ENCODE results near the gene FBLN2.

DNA sequence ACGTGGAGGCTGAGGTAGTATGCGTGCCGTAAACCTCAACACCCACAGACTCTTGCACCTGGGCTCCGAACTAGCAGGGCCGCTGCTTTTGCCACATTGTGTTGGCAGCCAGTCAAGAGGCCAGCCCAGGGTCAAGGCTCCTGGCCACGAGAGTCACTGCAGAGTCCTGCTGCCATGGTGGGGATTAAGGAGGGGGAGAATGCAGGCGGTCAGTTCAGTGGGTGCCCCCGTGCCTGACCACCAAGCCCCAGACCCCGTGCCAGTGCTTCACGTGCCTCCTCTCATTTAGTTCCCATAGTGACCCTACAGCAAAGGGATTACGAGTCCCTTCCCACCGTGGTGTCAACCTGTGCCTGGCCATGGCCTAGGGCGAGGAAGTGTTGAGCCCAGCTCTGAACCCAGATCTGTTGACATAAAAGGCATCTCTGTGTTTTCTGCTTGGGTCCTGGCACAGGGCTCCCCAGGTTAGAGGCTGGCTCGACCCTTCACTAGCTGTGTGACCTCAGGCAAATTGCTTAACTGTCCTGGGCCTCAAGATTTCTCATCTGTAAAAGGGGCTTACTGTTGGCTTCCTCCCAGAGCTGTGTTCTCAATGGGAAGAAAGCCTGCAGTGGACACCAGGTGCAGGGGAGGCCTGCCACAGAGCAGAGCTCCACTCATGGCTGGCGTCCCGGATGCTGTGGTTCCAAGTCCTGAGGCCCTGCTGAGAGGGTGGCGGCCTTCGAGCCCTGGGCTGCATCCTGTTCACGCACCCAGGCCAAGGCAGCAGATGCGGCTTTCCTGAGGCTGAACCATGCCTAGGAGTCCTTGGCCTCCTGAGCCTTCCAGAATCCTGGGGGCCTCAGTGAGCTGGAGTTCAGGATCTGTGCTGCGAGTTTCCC lies 32.8 kb downstream of the FBLN2 start:
- TF ChIP-seq, protein P1, sequence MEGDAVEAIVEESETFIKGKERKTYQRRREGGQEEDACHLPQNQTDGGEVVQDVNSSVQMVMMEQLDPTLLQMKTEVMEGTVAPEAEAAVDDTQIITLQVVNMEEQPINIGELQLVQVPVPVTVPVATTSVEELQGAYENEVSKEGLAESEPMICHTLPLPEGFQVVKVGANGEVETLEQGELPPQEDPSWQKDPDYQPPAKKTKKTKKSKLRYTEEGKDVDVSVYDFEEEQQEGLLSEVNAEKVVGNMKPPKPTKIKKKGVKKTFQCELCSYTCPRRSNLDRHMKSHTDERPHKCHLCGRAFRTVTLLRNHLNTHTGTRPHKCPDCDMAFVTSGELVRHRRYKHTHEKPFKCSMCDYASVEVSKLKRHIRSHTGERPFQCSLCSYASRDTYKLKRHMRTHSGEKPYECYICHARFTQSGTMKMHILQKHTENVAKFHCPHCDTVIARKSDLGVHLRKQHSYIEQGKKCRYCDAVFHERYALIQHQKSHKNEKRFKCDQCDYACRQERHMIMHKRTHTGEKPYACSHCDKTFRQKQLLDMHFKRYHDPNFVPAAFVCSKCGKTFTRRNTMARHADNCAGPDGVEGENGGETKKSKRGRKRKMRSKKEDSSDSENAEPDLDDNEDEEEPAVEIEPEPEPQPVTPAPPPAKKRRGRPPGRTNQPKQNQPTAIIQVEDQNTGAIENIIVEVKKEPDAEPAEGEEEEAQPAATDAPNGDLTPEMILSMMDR (IDR thresholded peaks at IDR 0.05), result no peak
- TF ChIP-seq ZFX (IDR thresholded peaks at IDR 0.05; ENCODE audit: borderline replicate concordance), result no peak

Data from 22Rv1 (cell line).